A549 (cell line): Measurements from ENCODE around the gene PRRX1. TPM values are rescaled to one million over a fixed set of nuclear protein-coding genes. Genes with fewer than 3 reads are reported as not detected.

Experiments
- ATAC-seq, 2 experiments: fragments of 200-7000 bp in 1 of 2; fragments of >200 bp in 1 of 2; cut with Nextera tagmentation in 1 of 2; cut with Tn5 transposase in 1 of 2; 3 replicates each; pipeline versions ENCODE4 v1.8.0 to v1.9.1; 2018 to 2020; ENCODE audit warnings: mild to moderate bottlenecking in 1 of 2, moderate library complexity in 1 of 2
- CTCF ChIA-PET: fragments of 300-600 bp; sonication (Branson Sonifier 250); formaldehyde crosslinking; extraction: SDS; loops from one replicate; lab custom pipeline; 2021; ENCODE audit warnings: antibody characterized with exemption, inconsistent platforms; lab: Yijun Ruan, JAX
- POLR2A ChIA-PET: fragments of 350-600 bp; formaldehyde crosslinking; extraction: SDS; loops from one replicate; lab custom pipeline; 2021; ENCODE audit warnings: antibody characterized with exemption, inconsistent platforms; lab: Yijun Ruan, JAX
- DNase-seq, 2 experiments: peaks; one replicate each; pipeline versions ENCODE4 v3.0.0 to v3.0.0-alpha.2; 2011 to 2016; ENCODE audit warnings: low read depth in 1 of 2, low spot score in 1 of 2
- FAIRE-seq: peaks from 2 replicates; lab custom pipeline; 2011; peaks lifted over from hg19 to GRCh38; lab: Jason Lieb, UNC
- H3K27ac ChIP-seq, 2 experiments: fragments of >200 bp; sonication (Bioruptor Twin); formaldehyde crosslinking; 3 replicates each; pipeline ENCODE4 v1.5.1; 2016 to 2017
- H3K4me1 ChIP-seq: fragments of >200 bp; sonication (Bioruptor Twin); formaldehyde crosslinking; 3 replicates; pipeline ENCODE4 v1.6.1; 2016
- H3K4me2 ChIP-seq: fragments of >200 bp; sonication (Bioruptor Twin); formaldehyde crosslinking; 3 replicates; pipeline ENCODE4 v1.6.1; 2016
- H3K4me3 ChIP-seq: fragments of >200 bp; sonication (Bioruptor Twin); formaldehyde crosslinking; 3 replicates; pipeline ENCODE4 v1.5.1; 2016
- H3K9me3 ChIP-seq: fragments of >200 bp; sonication (Bioruptor Twin); formaldehyde crosslinking; 3 replicates; pipeline ENCODE4 v1.6.1; 2016
- CEBPB ChIP-seq, 2 experiments: fragments of >200 bp in 1 of 2; sonication (Bioruptor Twin) in 1 of 2; formaldehyde crosslinking in 1 of 2; IDR thresholded peaks; 2 replicates each; pipeline ENCODE4 v1.6.1; 2012 to 2016
- CHD4 ChIP-seq: fragments of 200-600 bp; sonication (generic); IDR thresholded peaks from 2 replicates; pipeline ENCODE4 v1.6.1; 2016; ENCODE audit warnings: antibody characterized with exemption, mild to moderate bottlenecking, borderline replicate concordance
- EHF ChIP-seq: fragments of 250-450 bp; sonication (Bioruptor Pico); IDR thresholded peaks from 2 replicates; pipeline ENCODE4 v1.5.0; 2020; ENCODE audit warnings: mild to moderate bottlenecking
- EP300 ChIP-seq, 2 experiments: fragments of >200 bp; sonication (Bioruptor Twin); formaldehyde crosslinking; IDR thresholded peaks; 2 replicates in 1 of 2; 3 replicates in 1 of 2; pipeline ENCODE4 v1.6.1; 2016 to 2017
- ESRRA ChIP-seq: fragments of 150-350 bp; IDR thresholded peaks from 2 replicates; pipeline ENCODE4 v1.6.1; 2014; ENCODE audit warnings: mild to moderate bottlenecking, low read length, borderline replicate concordance
- FOSL2 ChIP-seq, 2 experiments: fragments of 450-650 bp in 1 of 2; fragments of >200 bp in 1 of 2; sonication (Bioruptor Twin) in 1 of 2; formaldehyde crosslinking; IDR thresholded peaks; 2 replicates each; pipeline versions ENCODE4 v1.5.0 to v1.6.1; 2016 to 2020; ENCODE audit warnings: mild to moderate bottlenecking in 1 of 2, moderate library complexity in 1 of 2
- FOXS1 ChIP-seq: fragments of 250-450 bp; sonication (Bioruptor Pico); IDR thresholded peaks from 2 replicates; pipeline ENCODE4 v1.5.0; 2020; ENCODE audit warnings: mild to moderate bottlenecking, moderate library complexity
- GATA3 ChIP-seq: IDR thresholded peaks from 2 replicates; pipeline ENCODE4 v1.6.1; 2012; ENCODE audit warnings: borderline replicate concordance
- HOXB13 ChIP-seq: fragments of 250-450 bp; sonication (Bioruptor Pico); IDR thresholded peaks from 2 replicates; pipeline ENCODE4 v1.5.0; 2020; ENCODE audit warnings: low read depth, mild to moderate bottlenecking, moderate library complexity
- MAZ ChIP-seq: fragments of 150-350 bp; IDR thresholded peaks from 2 replicates; pipeline ENCODE4 v1.6.1; 2014; ENCODE audit warnings: antibody characterized with exemption, low read depth, low read length, borderline replicate concordance
- NFE2L2 ChIP-seq: fragments of 150-350 bp; conservative IDR thresholded peaks from 2 replicates; pipeline ENCODE4 v1.6.1; 2014; ENCODE audit warnings: low read length
- NPAS2 ChIP-seq: fragments of 250-450 bp; sonication (Bioruptor Pico); IDR thresholded peaks from 2 replicates; pipeline ENCODE4 v1.8.0; 2022; ENCODE audit warnings: mild to moderate bottlenecking, moderate library complexity, borderline replicate concordance
- RAD21 ChIP-seq, 2 experiments: fragments of >200 bp in 1 of 2; sonication (Bioruptor Twin) in 1 of 2; formaldehyde crosslinking in 1 of 2; IDR thresholded peaks in 1 of 2; conservative IDR thresholded peaks in 1 of 2; 2 replicates in 1 of 2; 3 replicates in 1 of 2; pipeline ENCODE4 v1.6.1; 2012 to 2018; ENCODE audit warnings: inconsistent platforms in 1 of 2
- RARB ChIP-seq: fragments of 250-450 bp; sonication (Bioruptor Pico); IDR thresholded peaks from 2 replicates; pipeline ENCODE4 v1.8.0; 2021; ENCODE audit warnings: mild to moderate bottlenecking, moderate library complexity
- RNF2 ChIP-seq: fragments of 200-600 bp; sonication (generic); IDR thresholded peaks from 2 replicates; pipeline ENCODE4 v1.6.1; 2016; ENCODE audit warnings: low read depth, mild to moderate bottlenecking, antibody characterized with exemption, moderate library complexity, borderline replicate concordance
- SMC3 ChIP-seq: fragments of >200 bp; sonication (Bioruptor Twin); formaldehyde crosslinking; IDR thresholded peaks from 3 replicates; pipeline ENCODE4 v1.6.1; 2018; ENCODE audit warnings: inconsistent platforms
- TP53 ChIP-seq: fragments of 250-450 bp; sonication (Bioruptor Pico); IDR thresholded peaks from 2 replicates; pipeline ENCODE4 v1.5.0; 2021; ENCODE audit warnings: mild to moderate bottlenecking, moderate library complexity
- ZC3H11A ChIP-seq: fragments of 450-650 bp; IDR thresholded peaks from 2 replicates; pipeline ENCODE4 v1.6.1; 2014; ENCODE audit warnings: antibody characterized with exemption, mild to moderate bottlenecking
- ZNF302 ChIP-seq: fragments of 250-450 bp; sonication (Bioruptor Pico); IDR thresholded peaks from 2 replicates; pipeline ENCODE4 v1.9.0; 2021; ENCODE audit warnings: inconsistent platforms, mild to moderate bottlenecking, moderate library complexity
- ZSCAN20 ChIP-seq: fragments of 250-450 bp; sonication (Bioruptor Pico); IDR thresholded peaks from 2 replicates; pipeline ENCODE4 v1.8.0; 2022; ENCODE audit warnings: mild to moderate bottlenecking, moderate library complexity
- WGBS: methylation state at CpG from one replicate; pipeline ENCODE4 v1.1.6; 2017; ENCODE audit errors: missing lambda C conversion rate; 5-methylcytosine and 5-hydroxymethylcytosine counted together
- polyA plus RNA-seq, 4 experiments: library from polyadenylated mRNA; depleted of rRNA in 3 of 4; stranded (reverse); fragments of >200 nt; fragmentation: RNase III in 1 of 4; extraction: RNeasy Plus Mini Kit Qiagen cat#74134 plus additional on column Dnase treatment in 1 of 4; gene quantifications; 2 replicates in 3 of 4; 3 replicates in 1 of 4; pipeline ENCODE4 v1.2.3, GENCODE V29; 2011 to 2017
- TF ChIP-seq, protein P1 (sequence below): fragments of 450-650 bp; IDR thresholded peaks from 2 replicates; pipeline ENCODE4 v1.6.1; 2014; ENCODE audit warnings: antibody characterized with exemption
- TF ChIP-seq, protein P2 (sequence below): fragments of >200 bp; sonication (Bioruptor Twin); formaldehyde crosslinking; IDR thresholded peaks from 2 replicates; pipeline ENCODE4 v1.6.1; 2016
- TF ChIP-seq, protein P3 (sequence below): fragments of >200 bp; sonication (Bioruptor Twin); formaldehyde crosslinking; IDR thresholded peaks from 3 replicates; pipeline ENCODE4 v1.6.1; 2016

PRRX1 gene
- polyA plus RNA-seq, 2 of the 4 experiments (the other 2 are of a cell fraction): 0.14 TPM; not detected in 1

DNA sequence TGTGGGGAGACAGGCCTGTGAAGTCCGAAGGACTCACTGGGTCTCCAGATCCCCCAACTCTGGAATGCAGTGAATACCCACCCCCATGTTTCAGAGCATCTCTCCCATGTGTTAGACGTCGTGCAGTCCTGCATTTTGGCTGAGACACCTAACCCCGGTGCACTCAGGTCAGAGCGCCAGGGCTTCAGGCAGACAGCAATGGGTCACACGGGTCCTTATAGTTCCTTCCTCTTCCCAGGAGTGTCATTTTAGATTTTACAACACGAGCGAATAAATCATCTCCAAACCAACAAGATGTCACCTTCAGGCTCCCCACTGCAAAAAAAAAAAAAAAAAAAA, 5.1 kb downstream of the PRRX1 start:
- FAIRE-seq: no peak
- WGBS: 58% methylated on average over 8 of the region's 8 CpGs
- Histone ChIP-seq H3K4me3 (no peak overlapping the region), H3K4me2 (no peak overlapping the region), H3K27ac (no peak overlapping the region), H3K9me3 (no peaks in the 10 kb centered on the region), H3K4me1 (no peaks in the 10 kb centered on the region)
- no peak for TF ChIP-seq SMC3
- TF ChIP-seq, protein P1, sequence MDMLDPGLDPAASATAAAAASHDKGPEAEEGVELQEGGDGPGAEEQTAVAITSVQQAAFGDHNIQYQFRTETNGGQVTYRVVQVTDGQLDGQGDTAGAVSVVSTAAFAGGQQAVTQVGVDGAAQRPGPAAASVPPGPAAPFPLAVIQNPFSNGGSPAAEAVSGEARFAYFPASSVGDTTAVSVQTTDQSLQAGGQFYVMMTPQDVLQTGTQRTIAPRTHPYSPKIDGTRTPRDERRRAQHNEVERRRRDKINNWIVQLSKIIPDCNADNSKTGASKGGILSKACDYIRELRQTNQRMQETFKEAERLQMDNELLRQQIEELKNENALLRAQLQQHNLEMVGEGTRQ: no peak
- TF ChIP-seq, protein P2, sequence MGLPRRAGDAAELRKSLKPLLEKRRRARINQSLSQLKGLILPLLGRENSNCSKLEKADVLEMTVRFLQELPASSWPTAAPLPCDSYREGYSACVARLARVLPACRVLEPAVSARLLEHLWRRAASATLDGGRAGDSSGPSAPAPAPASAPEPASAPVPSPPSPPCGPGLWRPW: no peak
- no peak for TF ChIP-seq RNF2
- no peak for TF ChIP-seq FOSL2 (IDR thresholded peaks at IDR 0.05)
- no peak for TF ChIP-seq FOSL2 (CRISPR knock-in tag; IDR thresholded peaks at IDR 0.05)
- TF ChIP-seq CHD4: no peak
- no peak for TF ChIP-seq FOXS1 (CRISPR knock-in tag)
- TF ChIP-seq CEBPB (IDR thresholded peaks at IDR 0.05): no peak
- TF ChIP-seq RAD21 (conservative IDR thresholded peaks at IDR 0.05 in 1 of 2, IDR thresholded peaks at IDR 0.05 in 1 of 2): no peak
- no peak for ATAC-seq
- DNase-seq: no peak
- ChIA-PET POLR2A (no interaction called here), CTCF (no interaction called here)

DNA sequence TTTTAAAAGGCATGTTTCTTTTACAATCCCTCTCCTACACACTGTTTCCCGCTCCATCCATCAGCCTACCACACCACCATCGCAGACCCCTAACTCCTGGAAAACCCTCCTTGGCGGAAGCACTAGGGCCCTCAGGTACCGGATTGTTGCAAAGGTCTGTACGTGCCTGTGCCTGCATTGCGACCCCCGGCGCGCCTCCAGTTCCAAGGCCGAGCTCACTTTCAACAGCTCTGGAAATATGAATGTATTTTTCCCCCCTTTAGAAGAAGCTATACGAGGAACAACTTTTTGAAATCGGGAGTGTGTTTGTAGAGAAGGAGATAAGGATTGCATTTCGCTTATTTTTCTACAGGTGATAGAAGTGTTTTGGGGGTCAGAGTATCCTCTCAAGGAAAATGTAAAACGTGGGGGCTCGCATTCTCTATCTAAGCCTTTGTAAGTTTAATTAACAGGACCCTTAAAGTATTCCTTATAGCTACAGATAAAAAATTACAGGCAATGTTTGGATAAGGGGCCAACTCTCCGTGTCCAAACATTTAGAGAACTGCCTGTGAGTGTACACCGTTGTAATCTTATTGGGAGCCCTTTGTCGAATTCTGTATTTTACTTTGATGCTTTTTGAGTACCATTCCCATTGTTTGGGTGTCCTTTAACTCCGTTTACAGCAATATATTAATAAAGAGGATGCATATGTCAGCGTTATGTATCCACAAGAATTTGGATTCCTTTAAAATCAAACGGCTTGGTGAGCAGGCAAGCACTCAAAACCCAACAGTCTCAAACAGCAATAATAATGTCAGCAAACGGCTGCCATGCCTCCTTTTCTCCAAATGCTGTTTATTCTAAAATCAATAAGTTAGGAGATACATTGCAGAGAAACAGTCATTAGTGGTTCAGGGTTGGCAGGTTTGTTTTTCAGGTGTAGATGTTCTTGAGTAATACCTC, 5.9 kb downstream of the PRRX1 start:
- H3K4me3 ChIP-seq: no peak overlapping the region
- H3K4me2 ChIP-seq: no peak overlapping the region
- H3K9me3 ChIP-seq: no peaks in the 10 kb centered on the region
- ATAC-seq (no peak), DNase-seq (no peak), FAIRE-seq (no peak)
- H3K27ac ChIP-seq: no peak overlapping the region
- 40% methylated on average over 22 of the region's 22 CpGs for WGBS
- TF ChIP-seq MAZ (no peak), GATA3 (no peak), ZC3H11A (no peak), EHF (CRISPR knock-in tag) (no peak), NPAS2 (no peak), ESRRA (no peak), HOXB13 (no peak), NFE2L2 (no peak), RARB (no peak), ZSCAN20 (no peak), ZNF302 (no peak), EP300 (IDR thresholded peaks at IDR 0.05) (no peak), FOSL2 (IDR thresholded peaks at IDR 0.05) (no peak), FOSL2 (CRISPR knock-in tag; IDR thresholded peaks at IDR 0.05) (no peak), TP53 (CRISPR knock-in tag) (no peak), RNF2 (no peak)
- TF ChIP-seq, protein P3, sequence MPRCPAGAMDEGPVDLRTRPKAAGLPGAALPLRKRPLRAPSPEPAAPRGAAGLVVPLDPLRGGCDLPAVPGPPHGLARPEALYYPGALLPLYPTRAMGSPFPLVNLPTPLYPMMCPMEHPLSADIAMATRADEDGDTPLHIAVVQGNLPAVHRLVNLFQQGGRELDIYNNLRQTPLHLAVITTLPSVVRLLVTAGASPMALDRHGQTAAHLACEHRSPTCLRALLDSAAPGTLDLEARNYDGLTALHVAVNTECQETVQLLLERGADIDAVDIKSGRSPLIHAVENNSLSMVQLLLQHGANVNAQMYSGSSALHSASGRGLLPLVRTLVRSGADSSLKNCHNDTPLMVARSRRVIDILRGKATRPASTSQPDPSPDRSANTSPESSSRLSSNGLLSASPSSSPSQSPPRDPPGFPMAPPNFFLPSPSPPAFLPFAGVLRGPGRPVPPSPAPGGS: no peak
- ChIA-PET CTCF (no interaction called here), POLR2A (no interaction called here)
- H3K4me1 ChIP-seq: no peaks in the 10 kb centered on the region
